Gastrocnemius medialis (tissue), 4 donors: ENCODE data around the gene EIF2B2. TPM values are rescaled to one million over a fixed set of nuclear protein-coding genes. Genes with fewer than 3 reads are reported as not detected.

Source experiments
- ATAC-seq, 2 donors: fragments of 150-250 bp; one replicate each; pipeline ENCODE4 v1.9.1; 2016
- DNase-seq, 2 donors: peaks; one replicate each; pipeline ENCODE4 v3.0.0-alpha.2; 2019
- H3K27ac ChIP-seq, 4 donors: fragments of 200-600 bp; sonication (generic); 1 replicate in 1 of 4; 2 replicates in 3 of 4; pipeline ENCODE4 v1.5.1; 2016 to 2018; ENCODE audit warnings: mild to moderate bottlenecking in 2 of 4, moderate library complexity in 1 of 4
- H3K27me3 ChIP-seq, 3 donors: fragments of 200-600 bp; sonication (generic) in 2 of 3; 1 replicate in 1 of 3; 2 replicates in 2 of 3; pipeline versions ENCODE4 v1.5.1 to v1.6.0; 2016 to 2019; ENCODE audit warnings: mild to moderate bottlenecking in 1 of 3, moderate library complexity in 1 of 3
- H3K36me3 ChIP-seq, 2 donors: fragments of 200-600 bp; sonication (generic) in 1 of 2; one replicate each; pipeline ENCODE4 v1.5.1; 2017 to 2018
- H3K4me1 ChIP-seq, 2 donors: fragments of 200-600 bp; sonication (generic) in 1 of 2; one replicate each; pipeline ENCODE4 v1.5.1; 2016 to 2017; ENCODE audit warnings: mild to moderate bottlenecking in 2 of 2
- H3K4me3 ChIP-seq, 4 donors: fragments of 200-600 bp; sonication (generic) in 3 of 4; 1 replicate in 1 of 4; 2 replicates in 3 of 4; pipeline ENCODE4 v1.5.1; 2016 to 2019; ENCODE audit warnings: mild to moderate bottlenecking in 2 of 4
- H3K9me3 ChIP-seq, 3 donors: fragments of 200-600 bp; sonication (generic) in 2 of 3; 1 replicate in 1 of 3; 2 replicates in 2 of 3; pipeline ENCODE4 v1.5.1; 2016 to 2019
- POLR2A ChIP-seq, 2 donors: fragments of 450-650 bp; IDR thresholded peaks; one replicate each; pipeline ENCODE4 v1.6.1; 2017; ENCODE audit warnings: antibody characterized with exemption in 2 of 2, mild to moderate bottlenecking in 2 of 2, moderate library complexity in 2 of 2
- in situ Hi-C, 4 donors: fragments of 200-750 bp; cut with MboI; loops; one replicate each; pipeline versions ENCODE4 v1.15.0 to v1.8.0; 2017; ENCODE audit warnings: low sequenced_read_pairs in 4 of 4
- intact Hi-C: fragments of 100-400 bp; cut with DNase I; formaldehyde crosslinking; loops from one replicate; pipeline ENCODE4 v1.15.1; 2023; ENCODE audit warnings: low total_unique reads
- total RNA-seq, 4 donors: library from RNA; depleted of rRNA; stranded (reverse); fragments of >200 nt; gene quantifications; one replicate each; pipeline versions ENCODE4 v1.1.0 to v1.2.3, GENCODE V29; 2016
- TF ChIP-seq, protein P1 (sequence below), 5 experiments: fragments of 450-650 bp in 3 of 5; fragments of 200-600 bp in 2 of 5; sonication (generic) in 2 of 5; IDR thresholded peaks in 4 of 5; conservative IDR thresholded peaks in 1 of 5; 1 replicate in 4 of 5; 2 replicates in 1 of 5; pipeline ENCODE4 v1.5.1; 2016 to 2019; ENCODE audit warnings: antibody characterized with exemption in 5 of 5, mild to moderate bottlenecking in 3 of 5, moderate library complexity in 3 of 5

Gene EIF2B2
- total RNA-seq, 4 donors from 2014 or later = 42.7 to 79.0 (median 69.9) TPM

DNA sequence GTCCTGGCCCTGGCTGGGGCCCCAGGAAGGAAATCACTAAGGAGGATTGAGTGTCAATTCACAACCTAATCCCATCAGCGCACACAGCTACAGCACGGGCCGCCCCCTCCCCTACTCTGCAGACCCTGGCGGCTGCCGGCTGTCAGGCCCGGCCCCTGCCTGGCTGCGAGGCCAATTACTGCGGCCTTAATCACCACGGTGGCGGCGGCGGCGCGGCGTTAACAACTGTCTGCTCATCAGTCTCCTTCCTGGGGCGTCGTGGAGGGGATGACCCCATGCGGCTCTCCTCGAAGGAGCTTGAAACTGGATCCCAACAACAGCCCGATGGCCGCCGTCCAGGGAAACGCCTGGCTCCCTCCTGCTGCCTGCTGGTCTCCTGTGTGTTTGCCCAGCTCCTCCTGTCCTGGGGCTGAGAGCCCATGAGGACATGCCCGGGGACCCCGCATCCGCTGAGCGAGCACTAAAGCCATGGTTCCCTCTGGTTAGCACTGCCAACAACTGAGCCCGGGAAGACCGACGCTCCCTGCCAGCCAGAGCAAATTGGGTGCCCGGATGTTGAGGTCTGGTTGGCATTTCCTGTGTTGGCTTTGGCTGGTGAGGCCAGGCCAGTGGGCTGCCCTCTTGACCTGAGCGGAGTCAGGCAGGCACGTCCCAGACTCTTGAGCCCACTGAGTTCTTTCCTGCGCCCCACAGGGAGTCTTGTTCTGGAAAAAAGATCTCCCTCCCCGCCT is 21.8 kb upstream of the EIF2B2 start:
- H3K27ac ChIP-seq = peak overlapping the region; percentile 26 to 73 (median 70)
- TF ChIP-seq, protein P1, sequence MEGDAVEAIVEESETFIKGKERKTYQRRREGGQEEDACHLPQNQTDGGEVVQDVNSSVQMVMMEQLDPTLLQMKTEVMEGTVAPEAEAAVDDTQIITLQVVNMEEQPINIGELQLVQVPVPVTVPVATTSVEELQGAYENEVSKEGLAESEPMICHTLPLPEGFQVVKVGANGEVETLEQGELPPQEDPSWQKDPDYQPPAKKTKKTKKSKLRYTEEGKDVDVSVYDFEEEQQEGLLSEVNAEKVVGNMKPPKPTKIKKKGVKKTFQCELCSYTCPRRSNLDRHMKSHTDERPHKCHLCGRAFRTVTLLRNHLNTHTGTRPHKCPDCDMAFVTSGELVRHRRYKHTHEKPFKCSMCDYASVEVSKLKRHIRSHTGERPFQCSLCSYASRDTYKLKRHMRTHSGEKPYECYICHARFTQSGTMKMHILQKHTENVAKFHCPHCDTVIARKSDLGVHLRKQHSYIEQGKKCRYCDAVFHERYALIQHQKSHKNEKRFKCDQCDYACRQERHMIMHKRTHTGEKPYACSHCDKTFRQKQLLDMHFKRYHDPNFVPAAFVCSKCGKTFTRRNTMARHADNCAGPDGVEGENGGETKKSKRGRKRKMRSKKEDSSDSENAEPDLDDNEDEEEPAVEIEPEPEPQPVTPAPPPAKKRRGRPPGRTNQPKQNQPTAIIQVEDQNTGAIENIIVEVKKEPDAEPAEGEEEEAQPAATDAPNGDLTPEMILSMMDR (IDR thresholded peaks at IDR 0.05 in 4 of 5, conservative IDR thresholded peaks at IDR 0.05 in 1 of 5) = peak in 1 of 5 experiments; percentile 14
- TF ChIP-seq POLR2A (IDR thresholded peaks at IDR 0.05) = no peak
- peak; percentile 70 to 82 for DNase-seq
- H3K9me3 ChIP-seq = no peaks in the 10 kb centered on the region
- peaks cover 33 to 36% of the 10 kb centered on the region in 2 donors for H3K4me1 ChIP-seq
- peak; percentile 64 to 75 for ATAC-seq
- intact Hi-C loops = no loop called here
- H3K4me3 ChIP-seq = no peak overlapping the region
- no peaks in the 10 kb centered on the region for H3K27me3 ChIP-seq
- in situ Hi-C loops = no loop called here
- no peaks in the 10 kb centered on the region for H3K36me3 ChIP-seq

- Histone ChIP-seq H3K9me3 (no peaks in the 10 kb centered on the region), H3K27me3 (no peaks in the 10 kb centered on the region), H3K4me3 (no peak overlapping the region), H3K36me3 (no peaks in the 10 kb centered on the region), H3K4me1 (peaks cover 30 to 33% of the 10 kb centered on the region in 2 donors), H3K27ac (peak overlapping the region in 3 of 4 donors; percentile 26 to 72 (median 67))
- TF ChIP-seq, protein P1 (IDR thresholded peaks at IDR 0.05 in 4 of 5, conservative IDR thresholded peaks at IDR 0.05 in 1 of 5) = no peak
- no peak for TF ChIP-seq POLR2A (IDR thresholded peaks at IDR 0.05)
- no peak for ATAC-seq
- intact Hi-C loops = no loop called here
- no peak for DNase-seq
- in situ Hi-C loops = no loop called here
Measured at GRCh38 chr14:74981462-74981782, 21.3 kb upstream of the EIF2B2 start.

GRCh38 chr14:74981833-74982232 is 20.9 kb upstream of the EIF2B2 start:
- H3K4me1 ChIP-seq = peaks cover 30 to 33% of the 10 kb centered on the region in 2 donors
- no peak for TF ChIP-seq POLR2A (IDR thresholded peaks at IDR 0.05)
- TF ChIP-seq, protein P1 (IDR thresholded peaks at IDR 0.05 in 4 of 5, conservative IDR thresholded peaks at IDR 0.05 in 1 of 5) = no peak
- H3K27me3 ChIP-seq = no peaks in the 10 kb centered on the region
- no peaks in the 10 kb centered on the region for H3K9me3 ChIP-seq
- intact Hi-C loops = no loop called here
- ATAC-seq (no peak), DNase-seq (no peak)
- no peak overlapping the region for H3K4me3 ChIP-seq
- in situ Hi-C loops = no loop called here
- H3K36me3 ChIP-seq = no peaks in the 10 kb centered on the region
- no peak overlapping the region for H3K27ac ChIP-seq

GRCh38 chr14:74982661-74983060 is 20.1 kb upstream of the EIF2B2 start:
- ATAC-seq = no peak
- Histone ChIP-seq H3K27ac (no peak overlapping the region), H3K4me3 (no peak overlapping the region), H3K27me3 (no peaks in the 10 kb centered on the region), H3K9me3 (no peaks in the 10 kb centered on the region), H3K4me1 (peaks cover 30 to 36% of the 10 kb centered on the region in 2 donors), H3K36me3 (no peaks in the 10 kb centered on the region)
- intact Hi-C loops = no loop called here
- no peak for TF ChIP-seq POLR2A (IDR thresholded peaks at IDR 0.05)
- TF ChIP-seq, protein P1 (IDR thresholded peaks at IDR 0.05 in 4 of 5, conservative IDR thresholded peaks at IDR 0.05 in 1 of 5) = no peak
- in situ Hi-C loops = no loop called here
- no peak for DNase-seq
